Keratinocyte (primary cell): ENCODE measurements around the gene MET. TPM values are rescaled to one million over a fixed set of nuclear protein-coding genes. Genes with fewer than 3 reads are reported as not detected.
A peak's percentile ranks its signal among the peaks of the same experiment; 100 is the strongest.

ENCODE experiments used
- DNase-seq: peaks from one replicate; pipeline ENCODE4 v3.0.0-alpha.2; 2011; ENCODE audit warnings: low read depth, missing footprints, low spot score
- FAIRE-seq: peaks from 2 replicates; lab custom pipeline; 2011; peaks lifted over from hg19 to GRCh38; lab: Jason Lieb, UNC
- H2AFZ ChIP-seq: 2 replicates; pipeline ENCODE4 v1.6.0; 2012; ENCODE audit warnings: low read length, control low read depth, inconsistent platforms; ENCODE audit not compliant: control insufficient read depth
- H3K27ac ChIP-seq: 2 replicates; pipeline ENCODE4 v1.5.1; 2011; ENCODE audit warnings: low read length; ENCODE audit not compliant: control insufficient read depth, insufficient read depth
- H3K27me3 ChIP-seq: 3 replicates; pipeline ENCODE4 v1.6.0; 2011; ENCODE audit warnings: low read length; ENCODE audit not compliant: control insufficient read depth, insufficient read depth; ENCODE audit errors: extremely low read depth
- H3K36me3 ChIP-seq, 2 experiments: 2 replicates in 1 of 2; 3 replicates in 1 of 2; pipeline ENCODE4 v1.5.1; 2011; ENCODE audit warnings: low read length in 2 of 2, mild to moderate bottlenecking in 1 of 2; ENCODE audit not compliant: control insufficient read depth in 2 of 2, insufficient read depth in 2 of 2; ENCODE audit errors: extremely low read depth in 1 of 2
- H3K4me1 ChIP-seq: 3 replicates; pipeline ENCODE4 v1.5.1; 2011; ENCODE audit warnings: low read length; ENCODE audit not compliant: control insufficient read depth, insufficient read depth; ENCODE audit errors: extremely low read depth
- H3K4me2 ChIP-seq: 3 replicates; pipeline ENCODE4 v1.6.0; 2011; ENCODE audit warnings: low read depth, low read length; ENCODE audit not compliant: control insufficient read depth, insufficient read depth; ENCODE audit errors: extremely low read depth
- H3K4me3 ChIP-seq, 3 experiments: fragments of 200-600 bp in 1 of 3; sonication (generic) in 1 of 3; 2 replicates in 2 of 3; 3 replicates in 1 of 3; pipeline ENCODE4 v1.5.1; 2011 to 2016; ENCODE audit warnings: low read length in 3 of 3, mild to moderate bottlenecking in 3 of 3, control low read depth in 2 of 3, inconsistent platforms in 1 of 3, low read depth in 1 of 3, mixed read lengths in 1 of 3, mixed run types in 1 of 3, moderate library complexity in 1 of 3; ENCODE audit not compliant: control insufficient read depth in 2 of 3, insufficient read depth in 2 of 3; ENCODE audit errors: extremely low read depth in 1 of 3
- H3K79me2 ChIP-seq: 2 replicates; pipeline ENCODE4 v1.6.0; 2012; ENCODE audit warnings: low read length; ENCODE audit not compliant: control insufficient read depth, insufficient read depth
- H3K9ac ChIP-seq: 3 replicates; pipeline ENCODE4 v1.6.0; 2011; ENCODE audit warnings: low read length; ENCODE audit not compliant: control insufficient read depth, insufficient read depth; ENCODE audit errors: extremely low read depth
- H3K9me1 ChIP-seq: 3 replicates; pipeline ENCODE4 v1.6.0; 2011; ENCODE audit warnings: low read length; ENCODE audit not compliant: control insufficient read depth, insufficient read depth; ENCODE audit errors: extremely low read depth
- H3K9me3 ChIP-seq: 2 replicates; pipeline ENCODE4 v1.5.1; 2012; ENCODE audit warnings: low read depth, low read length; ENCODE audit not compliant: control insufficient read depth
- H4K20me1 ChIP-seq: 3 replicates; pipeline ENCODE4 v1.6.0; 2011; ENCODE audit warnings: low read length; ENCODE audit not compliant: control insufficient read depth, insufficient read depth; ENCODE audit errors: extremely low read depth
- CTCF ChIP-seq, 3 experiments: IDR thresholded peaks in 1 of 3; conservative IDR thresholded peaks in 1 of 3; optimal IDR thresholded peaks in 1 of 3; 2 replicates in 2 of 3; 3 replicates in 1 of 3; pipeline versions ENCODE3 to v1.5.1; 2011; ENCODE audit warnings: low read length in 3 of 3, mild to moderate bottlenecking in 3 of 3, moderate library complexity in 2 of 3, control low read depth in 1 of 3, inconsistent platforms in 1 of 3; ENCODE audit not compliant: insufficient read depth in 2 of 3; ENCODE audit errors: extremely low read depth in 1 of 3
- EZH2 ChIP-seq: IDR thresholded peaks from one replicate; pipeline ENCODE4 v1.6.1; 2012; ENCODE audit warnings: inconsistent platforms, mild to moderate bottlenecking, low read length, moderate library complexity
- dilution Hi-C: fragments of 300-500 bp; cut with MboI; formaldehyde crosslinking; loops from one replicate; pipeline ENCODE4 v1.7.0; 2020; ENCODE audit warnings: low sequenced_read_pairs; ENCODE audit not compliant: extremely low pct_ligation_motif_present
- polyA plus RNA-seq, 5 experiments: library from polyadenylated mRNA; depleted of rRNA in 3 of 5; stranded (reverse) in 3 of 5; stranded (forward) in 1 of 5; unstranded in 1 of 5; fragments of >200 nt; gene quantifications; 1 replicate in 1 of 5; 2 replicates in 3 of 5; 3 replicates in 1 of 5; pipeline versions ENCODE4 v1.2.1 to v1.2.3, GENCODE V29; 2011 to 2012; ENCODE audit warnings: missing spikeins in 2 of 5, low read depth in 1 of 5, low replicate concordance in 1 of 5

The MET gene
- polyA plus RNA-seq, 1 donor (not counting 4 experiments of a cell fraction or from before 2014, with no cell fraction given) = 117 TPM

GRCh38 chr7:116779931-116780330 lies 107.9 kb downstream of the MET start:
- DNase-seq = no peak
- H3K4me2 ChIP-seq = no peak overlapping the region
- dilution Hi-C loops = no loop called here
- H3K9me1 ChIP-seq = no peaks in the 10 kb centered on the region
- no peak overlapping the region for H3K9ac ChIP-seq
- no peak overlapping the region for H3K27ac ChIP-seq
- H2AFZ ChIP-seq = no peak overlapping the region
- peaks cover 66% of the 10 kb centered on the region for H3K4me1 ChIP-seq
- no peaks in the 10 kb centered on the region for H3K79me2 ChIP-seq
- TF ChIP-seq CTCF (optimal IDR thresholded peaks at IDR 0.05 in 1 of 3, IDR thresholded peaks at IDR 0.05 in 1 of 3, conservative IDR thresholded peaks at IDR 0.05 in 1 of 3; ENCODE audit: extremely low read depth in 1 of 3, insufficient read depth in 2 of 3, low read length in 3 of 3) = no peak
- H3K36me3 ChIP-seq = peaks cover 21 to 53% of the 10 kb centered on the region in 2 experiments
- H4K20me1 ChIP-seq = no peaks in the 10 kb centered on the region
- no peak for FAIRE-seq
- no peak overlapping the region for H3K4me3 ChIP-seq
- no peaks in the 10 kb centered on the region for H3K9me3 ChIP-seq
- H3K27me3 ChIP-seq = no peaks in the 10 kb centered on the region

DNA sequence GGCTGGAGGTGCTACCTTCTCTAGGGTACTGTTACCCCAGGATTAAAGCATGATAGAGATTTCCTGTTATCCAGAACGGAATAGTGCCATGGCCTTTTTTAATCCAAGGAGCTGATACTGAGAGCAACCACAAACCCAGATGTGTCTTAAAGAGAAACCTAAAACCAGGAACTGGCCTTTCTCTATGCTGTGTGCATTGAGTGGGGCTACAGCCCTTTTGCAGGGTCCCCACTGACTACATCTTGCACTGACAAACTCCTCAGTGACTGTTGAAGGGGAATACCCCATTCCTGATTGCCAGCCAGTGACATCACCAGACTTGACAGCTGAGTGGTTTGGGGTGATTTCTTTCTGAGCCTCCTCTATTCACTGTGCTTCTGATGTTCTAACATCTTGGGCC lies 108.5 kb downstream of the MET start:
- Histone ChIP-seq H3K4me1 (peaks cover 66% of the 10 kb centered on the region), H2AFZ (no peak overlapping the region), H3K9ac (no peak overlapping the region), H3K9me1 (no peaks in the 10 kb centered on the region), H3K36me3 (peaks cover 23 to 55% of the 10 kb centered on the region in 2 experiments), H3K27ac (peak overlapping the region; percentile 3), H3K4me2 (no peak overlapping the region), H3K4me3 (no peak overlapping the region), H3K27me3 (no peaks in the 10 kb centered on the region), H3K79me2 (no peaks in the 10 kb centered on the region), H4K20me1 (no peaks in the 10 kb centered on the region), H3K9me3 (no peaks in the 10 kb centered on the region)
- DNase-seq (no peak), FAIRE-seq (no peak)
- TF ChIP-seq EZH2 = no peak
- dilution Hi-C loops = no loop called here

DNA sequence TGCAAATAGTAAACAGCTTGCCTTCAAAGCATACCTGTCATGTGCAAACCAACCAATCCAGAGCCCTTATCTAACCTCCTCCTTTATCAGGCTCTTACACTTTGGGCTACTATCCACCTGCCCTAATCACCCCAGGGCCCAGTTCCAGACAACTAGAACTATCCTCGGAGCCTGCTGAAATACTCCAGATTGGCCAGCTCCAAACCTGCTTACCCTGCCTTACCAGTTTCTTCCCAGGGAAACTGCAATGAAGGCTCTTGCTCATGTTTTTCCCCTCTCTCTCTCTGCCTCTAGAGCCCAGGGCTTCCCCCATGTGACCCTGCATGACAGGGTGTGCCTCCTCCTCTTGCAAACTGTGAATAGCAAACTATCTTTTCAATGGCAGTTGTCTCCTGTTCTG lies 109.0 kb downstream of the MET start:
- Histone ChIP-seq H3K27ac (peak overlapping the region; percentile 58), H3K4me1 (peaks cover 62% of the 10 kb centered on the region), H3K9ac (no peak overlapping the region), H3K36me3 (peaks cover 25 to 58% of the 10 kb centered on the region in 2 experiments), H3K9me1 (no peaks in the 10 kb centered on the region), H3K4me2 (no peak overlapping the region), H3K4me3 (no peak overlapping the region), H3K79me2 (no peaks in the 10 kb centered on the region), H3K27me3 (no peaks in the 10 kb centered on the region), H2AFZ (no peak overlapping the region), H3K9me3 (no peaks in the 10 kb centered on the region), H4K20me1 (no peaks in the 10 kb centered on the region)
- dilution Hi-C loops = no loop called here
- DNase-seq = no peak
- TF ChIP-seq EZH2 (no peak), CTCF (optimal IDR thresholded peaks at IDR 0.05 in 1 of 3, IDR thresholded peaks at IDR 0.05 in 1 of 3, conservative IDR thresholded peaks at IDR 0.05 in 1 of 3; ENCODE audit: extremely low read depth in 1 of 3, insufficient read depth in 2 of 3, low read length in 3 of 3) (no peak)
- no peak for FAIRE-seq
